BE2C (cell line): ENCODE data around the gene PCBP3.
A peak's percentile ranks its signal among the peaks of the same experiment; 100 is the strongest.
"Not testable (repeated sequence)": the region's sequence is repeated elsewhere in the genome, so short reads cannot be mapped to it uniquely, and the experiment has no call there.

Source experiments
- DNase-seq: peaks from one replicate; pipeline ENCODE4 v3.0.0-alpha.2; 2020
- H3K27me3 ChIP-seq: fragments of 250-450 bp; sonication (Bioruptor Pico); 2 replicates; pipeline ENCODE4 v1.5.1; 2020; ENCODE audit warnings: mild to moderate bottlenecking
- H3K36me3 ChIP-seq: fragments of 250-450 bp; sonication (Bioruptor Pico); 2 replicates; pipeline ENCODE4 v1.5.1; 2020; ENCODE audit warnings: mild to moderate bottlenecking
- H3K4me1 ChIP-seq: fragments of 250-450 bp; sonication (Bioruptor Pico); 2 replicates; pipeline ENCODE4 v1.5.1; 2020
- H3K4me3 ChIP-seq: 2 replicates; pipeline ENCODE4 v1.5.1; 2011; ENCODE audit warnings: low read depth, low read length
- H3K9me3 ChIP-seq: fragments of 250-450 bp; sonication (Bioruptor Pico); 2 replicates; pipeline ENCODE4 v1.5.1; 2020
- CTCF ChIP-seq: IDR thresholded peaks from 2 replicates; pipeline ENCODE4 v1.5.1; 2012; ENCODE audit warnings: mild to moderate bottlenecking, low read depth, low read length

Gene PCBP3

DNA sequence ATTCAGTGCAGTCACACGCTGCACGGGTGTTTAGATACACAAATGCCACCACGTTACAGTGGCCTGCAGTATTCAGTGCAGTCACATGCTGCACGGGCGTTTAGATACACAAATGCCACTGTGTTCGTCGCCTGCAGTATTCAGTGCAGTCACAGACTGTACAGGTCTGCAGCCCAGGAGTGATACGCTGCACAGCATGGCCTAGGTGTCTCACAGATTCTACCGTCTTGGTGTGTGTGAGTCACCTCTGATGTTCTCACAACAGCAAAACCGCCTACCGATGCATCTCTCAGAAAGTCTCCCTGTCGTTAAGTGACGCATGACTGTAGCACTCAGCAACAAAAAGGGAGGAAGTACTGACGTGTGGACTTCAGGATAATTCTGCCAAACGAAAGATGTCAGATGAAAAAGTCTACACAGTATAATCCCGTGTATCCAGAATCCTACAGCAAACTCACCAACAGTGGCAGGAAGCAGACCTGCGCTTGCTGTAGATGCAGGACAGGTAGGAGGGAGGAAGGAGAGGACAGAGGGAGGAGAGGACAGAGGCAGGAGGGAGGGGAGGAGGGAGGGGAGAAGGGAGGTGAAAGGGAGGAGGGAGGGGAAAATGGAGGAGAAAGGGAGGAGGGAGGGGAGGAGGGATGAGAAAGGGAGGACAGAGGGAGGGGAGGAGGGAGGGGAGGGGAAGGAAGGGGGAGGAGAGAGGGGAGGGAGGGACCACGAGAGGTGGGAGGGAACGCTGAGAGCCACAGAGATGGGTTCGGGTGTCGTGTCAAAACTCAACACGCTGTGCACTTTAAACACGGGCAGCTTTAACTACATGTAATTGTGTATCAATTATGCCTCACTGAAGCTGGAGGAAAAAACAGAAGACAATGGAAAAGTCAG is 36.3 kb upstream of the PCBP3 start:
- Histone ChIP-seq H3K4me3 (peak overlapping the region; percentile 43), H3K4me1 (peaks cover 4% of the 10 kb centered on the region), H3K9me3 (no peaks in the 10 kb centered on the region), H3K27me3 (peaks cover 11% of the 10 kb centered on the region), H3K36me3 (no peaks in the 10 kb centered on the region)
- TF ChIP-seq CTCF, result no peak
- no peak for DNase-seq

DNA sequence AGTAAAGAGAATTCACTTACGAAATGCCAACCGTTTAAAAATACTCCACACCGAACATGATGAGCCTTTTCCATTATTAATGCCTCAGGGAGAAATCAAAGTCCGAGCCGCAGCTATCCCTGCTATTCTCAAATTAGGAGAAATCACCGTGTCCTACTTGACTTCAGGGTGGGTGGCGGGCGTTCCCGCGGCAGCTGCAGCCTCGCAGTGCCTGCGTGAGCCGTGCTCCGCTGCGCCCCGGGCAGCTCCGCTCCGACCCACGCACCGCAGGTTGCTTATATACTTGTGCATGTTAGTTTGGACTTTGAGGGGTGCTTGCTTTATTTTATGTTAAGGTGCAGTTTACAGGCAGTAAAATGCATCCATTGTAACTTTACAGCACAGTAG is 35.6 kb upstream of the PCBP3 start:
- H3K4me3 ChIP-seq, result peak overlapping the region; percentile 43
- no peak for TF ChIP-seq CTCF
- no peaks in the 10 kb centered on the region for H3K36me3 ChIP-seq
- no peak for DNase-seq
- H3K27me3 ChIP-seq, result peaks cover 11% of the 10 kb centered on the region
- H3K4me1 ChIP-seq, result peaks cover 7% of the 10 kb centered on the region
- H3K9me3 ChIP-seq, result no peaks in the 10 kb centered on the region

DNA sequence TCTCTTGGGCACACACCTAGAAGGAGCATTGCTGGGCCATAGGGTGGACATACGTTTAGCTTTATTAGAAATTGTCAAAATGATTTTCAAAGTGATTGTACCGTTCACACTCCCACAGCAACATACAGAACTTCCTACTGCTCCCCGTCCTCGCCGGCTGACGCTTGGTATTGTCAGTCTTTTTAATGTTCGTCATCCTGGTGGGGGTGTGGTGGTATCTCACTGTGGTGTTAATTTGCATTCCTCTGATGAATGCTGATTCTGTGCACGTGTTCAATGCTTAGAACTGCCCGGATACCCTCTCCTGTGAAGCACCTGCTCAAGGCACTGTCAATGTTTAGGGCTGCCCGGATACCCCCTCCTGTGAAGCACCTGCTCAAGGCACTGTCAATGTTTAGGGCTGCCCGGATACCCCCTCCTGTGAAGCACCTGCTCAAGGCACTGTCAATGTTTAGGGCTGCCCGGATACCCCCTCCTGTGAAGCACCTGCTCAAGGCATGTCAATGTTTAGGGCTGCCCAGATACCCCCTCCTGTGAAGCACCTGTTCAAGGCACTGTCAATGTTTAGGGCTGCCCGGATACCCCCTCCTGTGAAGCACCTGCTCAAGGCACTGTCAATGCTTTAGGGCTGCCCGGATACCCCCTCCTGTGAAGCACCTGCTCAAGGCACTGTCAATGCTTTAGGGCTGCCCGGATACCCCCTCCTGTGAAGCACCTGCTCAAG is 34.6 kb upstream of the PCBP3 start:
- not testable (repeated sequence) for H3K36me3 ChIP-seq, H3K9me3 ChIP-seq, H3K4me1 ChIP-seq, H3K4me3 ChIP-seq, DNase-seq
- H3K27me3 ChIP-seq, result peaks cover 11% of the 10 kb centered on the region

GRCh38 chr21:45609616-45610015 is 33.9 kb upstream of the PCBP3 start:
- not testable (repeated sequence) for DNase-seq, H3K36me3 ChIP-seq, H3K4me1 ChIP-seq, H3K4me3 ChIP-seq, H3K9me3 ChIP-seq
- H3K27me3 ChIP-seq, result peaks cover 11% of the 10 kb centered on the region

- DNase-seq, result no peak
- H3K4me3 ChIP-seq, result no peak overlapping the region
- H3K4me1 ChIP-seq, result peaks cover 12% of the 10 kb centered on the region
- H3K36me3 ChIP-seq, result no peaks in the 10 kb centered on the region
- H3K27me3 ChIP-seq, result peaks cover 11% of the 10 kb centered on the region
- no peak for TF ChIP-seq CTCF
- H3K9me3 ChIP-seq, result no peaks in the 10 kb centered on the region
These were observed 32.2 kb upstream of the PCBP3 start for GRCh38 chr21:45611296-45611695.

- Histone ChIP-seq H3K36me3 (no peaks in the 10 kb centered on the region), H3K27me3 (peaks cover 11% of the 10 kb centered on the region), H3K9me3 (no peaks in the 10 kb centered on the region), H3K4me1 (peaks cover 14% of the 10 kb centered on the region), H3K4me3 (peak overlapping the region; percentile 23)
- no peak for TF ChIP-seq CTCF
- DNase-seq, result peak; percentile 69
These were observed 31.4 kb upstream of the PCBP3 start for GRCh38 chr21:45611939-45612664.

DNA sequence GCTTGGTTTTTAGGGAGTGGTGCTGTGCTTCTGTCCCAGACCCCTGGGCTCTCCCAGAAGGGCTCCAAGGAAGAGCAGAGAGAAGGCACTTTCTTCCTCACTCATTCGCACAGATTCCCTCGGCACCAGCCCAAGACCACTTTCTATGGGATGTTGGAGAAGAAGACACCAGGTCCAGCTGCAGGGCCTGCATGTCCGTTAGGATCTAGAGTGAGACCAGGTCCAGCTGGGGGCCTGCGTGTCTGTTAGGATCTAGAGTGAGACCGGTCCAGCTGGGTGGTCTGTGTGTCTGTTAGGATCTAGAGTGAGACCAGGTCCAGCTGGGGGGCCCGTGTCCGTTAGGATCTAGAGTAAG is 30.9 kb upstream of the PCBP3 start:
- not testable (repeated sequence) for H3K9me3 ChIP-seq, H3K36me3 ChIP-seq, H3K4me3 ChIP-seq, DNase-seq
- Histone ChIP-seq H3K4me1 (peaks cover 14% of the 10 kb centered on the region), H3K27me3 (peaks cover 11% of the 10 kb centered on the region)
